ENCODE data around the gene GDPD5. TPM values are rescaled to one million over a fixed set of nuclear protein-coding genes. Genes with fewer than 3 reads are reported as not detected.
A peak's percentile ranks its signal among the peaks of the same experiment; 100 is the strongest.

Gene GDPD5
- total RNA-seq, 1 experiment from 2014 or later, result 12.2 TPM

DNA sequence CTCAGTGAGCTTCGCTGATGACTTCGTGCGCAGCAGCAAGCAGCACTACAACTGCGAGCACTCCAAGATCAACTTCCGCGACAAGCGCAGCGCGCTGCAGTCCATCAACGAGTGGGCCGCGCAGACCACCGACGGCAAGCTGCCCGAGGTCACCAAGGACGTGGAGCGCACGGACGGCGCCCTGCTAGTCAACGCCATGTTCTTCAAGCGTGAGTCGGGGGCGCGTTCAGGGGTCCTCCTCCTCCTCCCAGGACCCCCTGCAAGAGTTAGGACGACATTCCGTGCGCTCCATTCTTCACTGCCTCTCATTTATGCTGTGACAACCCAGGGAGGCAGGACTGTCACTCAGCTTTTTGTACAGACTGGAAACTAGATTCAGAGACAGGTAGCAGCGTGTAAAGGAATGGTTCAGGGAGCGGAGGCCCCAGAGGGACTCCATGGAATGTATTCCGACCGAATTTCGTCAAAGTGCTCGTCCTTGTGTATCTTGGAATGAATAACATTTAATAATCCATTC is 41.1 kb upstream of the GDPD5 start:
- H3K9me3 Mint-ChIP-seq, result no peaks in the 10 kb centered on the region
- POLR2A ChIA-PET, result interaction anchor here (1.1 to 3.4 kb wide), 3 partner anchors 8 to 240 kb away, joined by 5 to 30 read pairs (median 26); no protein-coding TSS in a partner anchor
- CTCF ChIA-PET, result interaction anchor here (1.2 to 6.1 kb wide), 4 partner anchors 8 to 36 kb away, joined by 3 to 69 read pairs (median 34); no protein-coding TSS in a partner anchor
- DNase-seq (ENCODE audit: low spot score) (no peak), ATAC-seq (no peak)
- no peaks in the 10 kb centered on the region for H3K27me3 Mint-ChIP-seq (ENCODE audit: low read depth)
- H3K36me3 Mint-ChIP-seq, result peaks cover 56% of the 10 kb centered on the region
- no peak overlapping the region for H3K4me3 Mint-ChIP-seq
- H3K4me1 Mint-ChIP-seq, result peaks cover 31% of the 10 kb centered on the region
- TF ChIP-seq, protein P1, sequence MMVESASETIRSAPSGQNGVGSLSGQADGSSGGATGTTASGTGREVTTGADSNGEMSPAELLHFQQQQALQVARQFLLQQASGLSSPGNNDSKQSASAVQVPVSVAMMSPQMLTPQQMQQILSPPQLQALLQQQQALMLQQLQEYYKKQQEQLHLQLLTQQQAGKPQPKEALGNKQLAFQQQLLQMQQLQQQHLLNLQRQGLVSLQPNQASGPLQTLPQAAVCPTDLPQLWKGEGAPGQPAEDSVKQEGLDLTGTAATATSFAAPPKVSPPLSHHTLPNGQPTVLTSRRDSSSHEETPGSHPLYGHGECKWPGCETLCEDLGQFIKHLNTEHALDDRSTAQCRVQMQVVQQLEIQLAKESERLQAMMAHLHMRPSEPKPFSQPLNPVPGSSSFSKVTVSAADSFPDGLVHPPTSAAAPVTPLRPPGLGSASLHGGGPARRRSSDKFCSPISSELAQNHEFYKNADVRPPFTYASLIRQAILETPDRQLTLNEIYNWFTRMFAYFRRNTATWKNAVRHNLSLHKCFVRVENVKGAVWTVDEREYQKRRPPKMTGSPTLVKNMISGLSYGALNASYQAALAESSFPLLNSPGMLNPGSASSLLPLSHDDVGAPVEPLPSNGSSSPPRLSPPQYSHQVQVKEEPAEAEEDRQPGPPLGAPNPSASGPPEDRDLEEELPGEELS (CRISPR knock-in tag; IDR thresholded peaks at IDR 0.05), result no peak
- TF ChIP-seq ELF4 (CRISPR knock-in tag; IDR thresholded peaks at IDR 0.05; ENCODE audit: low read depth), result no peak
- TF ChIP-seq, protein P2, sequence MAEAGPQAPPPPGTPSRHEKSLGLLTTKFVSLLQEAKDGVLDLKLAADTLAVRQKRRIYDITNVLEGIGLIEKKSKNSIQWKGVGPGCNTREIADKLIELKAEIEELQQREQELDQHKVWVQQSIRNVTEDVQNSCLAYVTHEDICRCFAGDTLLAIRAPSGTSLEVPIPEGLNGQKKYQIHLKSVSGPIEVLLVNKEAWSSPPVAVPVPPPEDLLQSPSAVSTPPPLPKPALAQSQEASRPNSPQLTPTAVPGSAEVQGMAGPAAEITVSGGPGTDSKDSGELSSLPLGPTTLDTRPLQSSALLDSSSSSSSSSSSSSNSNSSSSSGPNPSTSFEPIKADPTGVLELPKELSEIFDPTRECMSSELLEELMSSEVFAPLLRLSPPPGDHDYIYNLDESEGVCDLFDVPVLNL (CRISPR knock-in tag; IDR thresholded peaks at IDR 0.05; ENCODE audit: borderline replicate concordance, low read depth), result no peak
- no peak for TF ChIP-seq CREB1 (CRISPR knock-in tag; IDR thresholded peaks at IDR 0.05)
- TF ChIP-seq, protein P3, sequence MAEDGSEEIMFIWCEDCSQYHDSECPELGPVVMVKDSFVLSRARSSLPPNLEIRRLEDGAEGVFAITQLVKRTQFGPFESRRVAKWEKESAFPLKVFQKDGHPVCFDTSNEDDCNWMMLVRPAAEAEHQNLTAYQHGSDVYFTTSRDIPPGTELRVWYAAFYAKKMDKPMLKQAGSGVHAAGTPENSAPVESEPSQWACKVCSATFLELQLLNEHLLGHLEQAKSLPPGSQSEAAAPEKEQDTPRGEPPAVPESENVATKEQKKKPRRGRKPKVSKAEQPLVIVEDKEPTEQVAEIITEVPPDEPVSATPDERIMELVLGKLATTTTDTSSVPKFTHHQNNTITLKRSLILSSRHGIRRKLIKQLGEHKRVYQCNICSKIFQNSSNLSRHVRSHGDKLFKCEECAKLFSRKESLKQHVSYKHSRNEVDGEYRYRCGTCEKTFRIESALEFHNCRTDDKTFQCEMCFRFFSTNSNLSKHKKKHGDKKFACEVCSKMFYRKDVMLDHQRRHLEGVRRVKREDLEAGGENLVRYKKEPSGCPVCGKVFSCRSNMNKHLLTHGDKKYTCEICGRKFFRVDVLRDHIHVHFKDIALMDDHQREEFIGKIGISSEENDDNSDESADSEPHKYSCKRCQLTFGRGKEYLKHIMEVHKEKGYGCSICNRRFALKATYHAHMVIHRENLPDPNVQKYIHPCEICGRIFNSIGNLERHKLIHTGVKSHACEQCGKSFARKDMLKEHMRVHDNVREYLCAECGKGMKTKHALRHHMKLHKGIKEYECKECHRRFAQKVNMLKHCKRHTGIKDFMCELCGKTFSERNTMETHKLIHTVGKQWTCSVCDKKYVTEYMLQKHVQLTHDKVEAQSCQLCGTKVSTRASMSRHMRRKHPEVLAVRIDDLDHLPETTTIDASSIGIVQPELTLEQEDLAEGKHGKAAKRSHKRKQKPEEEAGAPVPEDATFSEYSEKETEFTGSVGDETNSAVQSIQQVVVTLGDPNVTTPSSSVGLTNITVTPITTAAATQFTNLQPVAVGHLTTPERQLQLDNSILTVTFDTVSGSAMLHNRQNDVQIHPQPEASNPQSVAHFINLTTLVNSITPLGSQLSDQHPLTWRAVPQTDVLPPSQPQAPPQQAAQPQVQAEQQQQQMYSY (CRISPR knock-in tag; IDR thresholded peaks at IDR 0.05), result no peak
- TF ChIP-seq, protein P4, sequence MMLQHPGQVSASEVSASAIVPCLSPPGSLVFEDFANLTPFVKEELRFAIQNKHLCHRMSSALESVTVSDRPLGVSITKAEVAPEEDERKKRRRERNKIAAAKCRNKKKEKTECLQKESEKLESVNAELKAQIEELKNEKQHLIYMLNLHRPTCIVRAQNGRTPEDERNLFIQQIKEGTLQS (CRISPR knock-in tag; conservative IDR thresholded peaks at IDR 0.05), result peak; percentile 99; the same call in 1 of the 2 replicates
- TF ChIP-seq ZNF219 (CRISPR knock-in tag; IDR thresholded peaks at IDR 0.05; ENCODE audit: borderline replicate concordance), result no peak
- peak overlapping the region; percentile 63; the same call in 1 of the 2 replicates for H3K27ac Mint-ChIP-seq

DNA sequence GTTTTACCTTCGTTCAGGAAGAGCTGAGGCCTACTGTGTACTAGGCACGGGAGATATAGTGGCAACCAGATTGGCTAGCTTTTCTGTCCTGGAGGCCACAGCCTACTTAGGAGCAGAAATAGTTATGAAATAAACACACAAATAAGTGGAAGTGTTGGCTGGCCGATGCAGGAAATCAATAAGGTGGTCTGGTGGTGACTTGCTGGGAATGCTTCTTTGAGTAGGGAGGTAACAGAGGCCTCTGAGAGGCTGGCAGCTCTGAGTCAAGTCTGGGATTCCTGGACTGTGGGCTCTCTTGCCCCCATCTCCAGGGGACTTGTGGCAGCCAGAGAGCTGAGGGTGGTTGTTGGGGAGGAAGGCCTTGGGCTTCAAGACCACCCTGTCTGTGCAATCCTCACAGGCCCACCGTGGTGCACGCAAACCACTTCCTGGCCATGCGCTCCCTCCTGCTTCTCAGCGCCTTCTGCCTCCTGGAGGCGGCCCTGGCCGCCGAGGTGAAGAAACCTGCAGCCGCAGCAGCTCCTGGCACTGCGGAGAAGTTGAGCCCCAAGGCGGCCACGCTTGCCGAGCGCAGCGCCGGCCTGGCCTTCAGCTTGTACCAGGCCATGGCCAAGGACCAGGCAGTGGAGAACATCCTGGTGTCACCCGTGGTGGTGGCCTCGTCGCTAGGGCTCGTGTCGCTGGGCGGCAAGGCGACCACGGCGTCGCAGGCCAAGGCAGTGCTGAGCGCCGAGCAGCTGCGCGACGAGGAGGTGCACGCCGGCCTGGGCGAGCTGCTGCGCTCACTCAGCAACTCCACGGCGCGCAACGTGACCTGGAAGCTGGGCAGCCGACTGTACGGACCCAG is 40.4 kb upstream of the GDPD5 start:
- POLR2A ChIA-PET, result interaction anchor here (1.1 to 3.4 kb wide), 4 partner anchors 9 to 239 kb away, joined by 5 to 30 read pairs (median 22); no protein-coding TSS in a partner anchor
- H3K27ac Mint-ChIP-seq, result peak overlapping the region; percentile 91
- TF ChIP-seq, protein P5, sequence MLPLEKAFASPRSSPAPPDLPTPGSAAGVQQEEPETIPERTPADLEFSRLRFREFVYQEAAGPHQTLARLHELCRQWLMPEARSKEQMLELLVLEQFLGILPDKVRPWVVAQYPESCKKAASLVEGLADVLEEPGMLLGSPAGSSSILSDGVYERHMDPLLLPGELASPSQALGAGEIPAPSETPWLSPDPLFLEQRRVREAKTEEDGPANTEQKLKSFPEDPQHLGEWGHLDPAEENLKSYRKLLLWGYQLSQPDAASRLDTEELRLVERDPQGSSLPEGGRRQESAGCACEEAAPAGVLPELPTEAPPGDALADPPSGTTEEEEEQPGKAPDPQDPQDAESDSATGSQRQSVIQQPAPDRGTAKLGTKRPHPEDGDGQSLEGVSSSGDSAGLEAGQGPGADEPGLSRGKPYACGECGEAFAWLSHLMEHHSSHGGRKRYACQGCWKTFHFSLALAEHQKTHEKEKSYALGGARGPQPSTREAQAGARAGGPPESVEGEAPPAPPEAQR (CRISPR knock-in tag; IDR thresholded peaks at IDR 0.05), result no peak
- TF ChIP-seq, protein P6, sequence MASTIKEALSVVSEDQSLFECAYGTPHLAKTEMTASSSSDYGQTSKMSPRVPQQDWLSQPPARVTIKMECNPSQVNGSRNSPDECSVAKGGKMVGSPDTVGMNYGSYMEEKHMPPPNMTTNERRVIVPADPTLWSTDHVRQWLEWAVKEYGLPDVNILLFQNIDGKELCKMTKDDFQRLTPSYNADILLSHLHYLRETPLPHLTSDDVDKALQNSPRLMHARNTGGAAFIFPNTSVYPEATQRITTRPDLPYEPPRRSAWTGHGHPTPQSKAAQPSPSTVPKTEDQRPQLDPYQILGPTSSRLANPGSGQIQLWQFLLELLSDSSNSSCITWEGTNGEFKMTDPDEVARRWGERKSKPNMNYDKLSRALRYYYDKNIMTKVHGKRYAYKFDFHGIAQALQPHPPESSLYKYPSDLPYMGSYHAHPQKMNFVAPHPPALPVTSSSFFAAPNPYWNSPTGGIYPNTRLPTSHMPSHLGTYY (CRISPR knock-in tag; IDR thresholded peaks at IDR 0.05), result no peak
- TF ChIP-seq GABPB1 (CRISPR knock-in tag; IDR thresholded peaks at IDR 0.05) (no peak), TEAD4 (CRISPR knock-in tag; IDR thresholded peaks at IDR 0.05) (no peak), NFE2L1 (CRISPR knock-in tag; IDR thresholded peaks at IDR 0.05) (no peak), RELA (CRISPR knock-in tag; IDR thresholded peaks at IDR 0.05; ENCODE audit: borderline replicate concordance) (peak; percentile 75; the same call in 1 of the 2 replicates), PRRX2 (CRISPR knock-in tag; IDR thresholded peaks at IDR 0.05) (no peak)
- TF ChIP-seq, protein P7, sequence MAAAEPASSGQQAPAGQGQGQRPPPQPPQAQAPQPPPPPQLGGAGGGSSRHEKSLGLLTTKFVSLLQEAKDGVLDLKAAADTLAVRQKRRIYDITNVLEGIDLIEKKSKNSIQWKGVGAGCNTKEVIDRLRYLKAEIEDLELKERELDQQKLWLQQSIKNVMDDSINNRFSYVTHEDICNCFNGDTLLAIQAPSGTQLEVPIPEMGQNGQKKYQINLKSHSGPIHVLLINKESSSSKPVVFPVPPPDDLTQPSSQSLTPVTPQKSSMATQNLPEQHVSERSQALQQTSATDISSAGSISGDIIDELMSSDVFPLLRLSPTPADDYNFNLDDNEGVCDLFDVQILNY (CRISPR knock-in tag; IDR thresholded peaks at IDR 0.05), result no peak
- TF ChIP-seq, protein P1 (CRISPR knock-in tag; IDR thresholded peaks at IDR 0.05), result peak; percentile 30; the same call in 1 of the 2 replicates
- TF ChIP-seq, protein P8, sequence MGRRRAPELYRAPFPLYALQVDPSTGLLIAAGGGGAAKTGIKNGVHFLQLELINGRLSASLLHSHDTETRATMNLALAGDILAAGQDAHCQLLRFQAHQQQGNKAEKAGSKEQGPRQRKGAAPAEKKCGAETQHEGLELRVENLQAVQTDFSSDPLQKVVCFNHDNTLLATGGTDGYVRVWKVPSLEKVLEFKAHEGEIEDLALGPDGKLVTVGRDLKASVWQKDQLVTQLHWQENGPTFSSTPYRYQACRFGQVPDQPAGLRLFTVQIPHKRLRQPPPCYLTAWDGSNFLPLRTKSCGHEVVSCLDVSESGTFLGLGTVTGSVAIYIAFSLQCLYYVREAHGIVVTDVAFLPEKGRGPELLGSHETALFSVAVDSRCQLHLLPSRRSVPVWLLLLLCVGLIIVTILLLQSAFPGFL (CRISPR knock-in tag; IDR thresholded peaks at IDR 0.05; ENCODE audit: borderline replicate concordance), result no peak
- DNase-seq (ENCODE audit: low spot score) (no peak), ATAC-seq (no peak)
- CTCF ChIA-PET, result interaction anchor here (1.1 to 6.1 kb wide), 10 partner anchors 9 to 115 kb away, joined by 3 to 69 read pairs (median 16); no protein-coding TSS in a partner anchor
- H3K36me3 Mint-ChIP-seq, result peaks cover 49% of the 10 kb centered on the region
- no peaks in the 10 kb centered on the region for H3K9me3 Mint-ChIP-seq
- H3K4me3 Mint-ChIP-seq, result peak overlapping the region; percentile 31
- peaks cover 35% of the 10 kb centered on the region for H3K4me1 Mint-ChIP-seq
- no peaks in the 10 kb centered on the region for H3K27me3 Mint-ChIP-seq (ENCODE audit: low read depth)
